NCI-H446 treated with DMSO at 0.1 percent for 48 hours (cell line): Measurements from ENCODE around the gene FLG2.
"Not testable (repeated sequence)": the region's sequence is repeated elsewhere in the genome, so short reads cannot be mapped to it uniquely, and the experiment has no call there.

ENCODE experiments used
- DNase-seq: peaks from one replicate; lab custom pipeline; 2025; lab: John Stamatoyannopoulos, UW

FLG2 gene

DNA sequence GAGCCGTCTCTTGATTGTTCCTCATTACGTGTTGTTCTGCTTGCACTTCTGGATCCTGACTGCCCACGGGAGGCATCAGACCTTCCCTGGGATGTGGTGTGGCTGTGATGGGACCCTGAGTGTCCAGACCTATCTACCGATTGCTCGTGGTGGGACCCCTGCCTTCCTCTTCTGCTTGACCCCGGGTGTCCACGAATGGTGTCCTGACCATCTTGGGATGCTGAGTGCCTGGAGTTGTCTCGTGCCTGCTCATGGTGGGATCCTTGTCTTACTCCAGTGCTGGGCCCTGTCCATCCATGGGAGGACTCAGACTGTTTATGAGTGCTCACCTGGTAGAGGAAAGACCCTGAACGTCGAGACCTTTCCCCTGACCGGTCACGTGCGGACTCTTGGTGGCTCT lies 47.6 kb downstream of the FLG2 start:
- DNase-seq: not testable (repeated sequence)

DNA sequence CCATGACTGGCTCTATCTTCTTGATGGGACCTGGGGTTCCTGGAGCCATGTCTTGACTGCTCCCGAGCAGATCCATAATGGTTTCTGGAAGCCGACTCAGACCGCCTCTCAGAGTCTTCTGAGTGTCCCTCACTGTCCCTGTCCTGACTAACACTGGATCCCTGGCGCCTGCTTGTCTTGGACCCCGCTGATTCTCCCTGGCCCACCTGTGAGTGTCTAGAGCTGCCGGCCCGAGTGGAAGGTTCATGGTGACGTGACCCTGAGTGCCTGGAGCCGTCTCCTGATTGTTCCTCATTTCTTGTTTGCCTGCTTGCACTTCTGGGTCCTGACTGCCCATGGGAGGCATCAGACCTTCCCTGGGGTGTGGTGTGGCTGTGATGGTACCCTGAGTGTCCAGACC lies 49.9 kb downstream of the FLG2 start:
- no peak for DNase-seq

DNA sequence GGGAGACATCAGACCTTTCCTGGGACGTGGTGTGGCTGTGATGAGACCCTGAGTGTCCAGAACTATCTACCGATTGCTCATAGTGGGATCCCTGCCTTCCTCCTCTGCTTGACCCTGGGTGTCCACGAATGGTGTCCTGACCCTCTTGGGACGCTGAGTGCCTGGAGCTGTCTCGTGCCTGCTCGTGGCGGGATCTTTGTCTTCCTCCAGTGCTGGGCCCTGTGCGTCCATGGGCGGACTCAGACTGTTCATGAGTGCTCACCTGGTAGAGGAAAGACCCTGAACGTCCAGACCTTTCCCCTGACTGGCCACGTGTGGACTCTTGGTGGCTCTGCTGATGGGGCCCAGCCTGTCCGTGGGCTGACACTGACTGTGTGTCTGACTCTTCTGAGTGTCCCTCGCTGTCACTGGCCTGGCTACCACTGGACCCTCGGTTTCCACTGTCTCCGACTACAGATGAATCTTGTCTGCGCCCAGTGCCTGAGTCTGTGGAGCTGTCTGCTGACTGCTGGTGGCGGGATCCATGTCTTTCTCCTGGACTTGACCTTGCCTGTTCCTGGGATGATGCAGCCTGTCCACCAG lies 50.4 kb downstream of the FLG2 start:
- not testable (repeated sequence) for DNase-seq

DNA sequence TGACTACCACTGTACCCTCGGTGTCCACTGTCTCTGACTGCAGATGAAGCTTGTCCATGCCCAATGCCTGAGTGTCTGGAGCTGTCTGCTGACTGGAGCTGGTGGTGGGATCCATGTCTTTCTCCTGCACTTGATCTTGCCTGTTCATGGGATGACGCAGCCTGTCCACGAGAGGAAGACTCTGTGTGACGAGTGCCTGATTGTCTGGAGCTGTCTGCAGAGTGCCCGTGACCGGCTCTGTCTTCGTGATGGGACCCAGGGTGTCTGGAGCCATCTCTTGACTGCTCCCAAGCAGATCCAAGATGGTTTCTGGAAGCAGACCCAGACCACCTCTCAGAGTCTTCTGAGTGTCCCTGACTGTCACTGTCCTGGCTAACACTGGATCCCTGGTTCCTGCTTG lies 51.0 kb downstream of the FLG2 start:
- not testable (repeated sequence) for DNase-seq

GRCh38 chr1:152307970-152308369 lies 51.8 kb downstream of the FLG2 start:
- DNase-seq: not testable (repeated sequence)

DNA sequence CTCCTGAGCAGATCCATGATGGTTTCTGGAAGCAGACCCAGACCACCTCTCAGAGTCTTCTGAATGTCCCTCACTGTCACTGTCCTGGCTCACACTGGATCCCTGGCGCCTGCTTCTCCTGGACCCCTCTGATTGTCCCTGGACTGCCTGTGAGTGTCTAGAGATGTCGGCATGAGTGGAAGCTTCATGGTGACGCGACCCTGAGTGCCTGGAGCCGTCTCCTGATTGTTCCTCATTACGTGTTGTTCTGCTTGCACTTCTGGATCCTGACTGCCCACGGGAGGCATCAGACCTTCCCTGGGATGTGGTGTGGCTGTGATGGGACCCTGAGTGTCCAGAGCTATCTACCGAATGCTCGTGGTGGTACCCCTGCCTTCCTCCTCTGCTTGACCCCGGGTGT lies 53.7 kb downstream of the FLG2 start:
- DNase-seq: not testable (repeated sequence)

DNA sequence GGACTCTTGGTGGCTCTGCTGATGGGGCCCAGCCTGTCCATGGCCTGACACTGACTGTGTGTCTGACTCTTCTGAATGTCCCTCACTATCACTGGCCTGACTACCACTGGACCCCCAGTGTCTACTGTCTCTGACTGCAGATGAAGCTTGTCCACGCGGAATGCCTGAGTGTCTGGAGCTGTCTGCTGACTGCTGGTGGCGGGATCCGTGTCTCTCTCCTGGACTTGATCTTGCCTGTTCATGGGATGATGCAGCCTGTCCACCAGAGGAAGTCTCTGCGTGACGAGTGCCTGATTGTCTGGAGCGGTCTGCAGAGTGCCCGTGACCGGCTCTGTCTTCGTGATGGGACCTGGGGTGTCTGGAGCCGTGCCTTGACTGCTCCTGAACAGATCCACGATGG lies 55.0 kb downstream of the FLG2 start:
- DNase-seq: not testable (repeated sequence)

DNA sequence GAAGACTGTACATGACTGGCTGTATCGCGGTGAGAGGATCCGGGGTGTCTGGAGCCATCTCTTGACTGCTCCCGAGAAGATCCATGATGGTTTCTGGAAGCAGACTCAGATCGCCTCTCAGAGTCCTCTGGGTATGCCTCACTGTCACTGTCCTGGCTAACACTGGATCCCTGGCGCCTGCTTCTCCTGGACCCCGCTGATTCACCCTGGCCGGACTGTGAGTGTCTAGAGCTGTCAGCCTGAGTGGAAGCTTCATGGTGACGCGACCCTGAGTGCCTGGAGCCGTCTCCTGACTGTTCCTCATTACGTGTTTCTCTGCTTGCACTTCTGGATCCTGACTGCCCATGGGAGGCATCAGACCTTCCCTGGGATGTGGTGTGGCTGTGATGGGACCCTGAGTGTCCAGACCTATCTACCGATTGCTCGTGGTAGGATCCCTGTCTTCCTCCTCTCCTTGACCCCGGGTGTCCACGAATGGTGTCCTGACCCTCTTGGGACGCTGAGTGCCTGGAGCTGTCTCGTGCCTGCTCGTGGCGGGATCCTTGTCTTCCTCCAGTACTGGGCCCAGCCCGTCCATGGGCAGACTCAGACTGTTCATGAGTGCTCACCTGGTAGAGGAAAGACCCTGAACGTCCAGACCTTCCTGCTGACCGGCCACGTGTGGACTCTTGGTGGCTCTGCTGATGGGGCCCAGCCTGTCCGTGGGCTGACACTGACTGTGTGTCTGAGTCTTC lies 56.5 kb downstream of the FLG2 start:
- DNase-seq: not testable (repeated sequence)
